Ectodermal cell (in vitro differentiated cells): Measurements from ENCODE around the gene SPC24.
"Not testable (repeated sequence)": the region's sequence is repeated elsewhere in the genome, so short reads cannot be mapped to it uniquely, and the experiment has no call there.

Source experiments
- H3K27ac ChIP-seq: 2 replicates; pipeline ENCODE4 v1.7.0; 2013; ENCODE audit warnings: mild to moderate bottlenecking, low read depth, low read length; ENCODE audit not compliant: insufficient read depth, poor library complexity, severe bottlenecking
- H3K27me3 ChIP-seq: 2 replicates; pipeline ENCODE4 v1.7.0; 2013; ENCODE audit warnings: mild to moderate bottlenecking, low read length; ENCODE audit not compliant: insufficient read depth, control insufficient read depth, poor library complexity, severe bottlenecking
- H3K36me3 ChIP-seq: one replicate; pipeline ENCODE4 v1.7.0; 2013; ENCODE audit warnings: low read length; ENCODE audit not compliant: control insufficient read depth, insufficient read depth
- H3K4me1 ChIP-seq: one replicate; pipeline ENCODE4 v1.7.0; 2013; ENCODE audit warnings: low read length; ENCODE audit not compliant: control insufficient read depth, insufficient read depth
- H3K4me3 ChIP-seq: 2 replicates; pipeline ENCODE4 v1.7.0; 2013; ENCODE audit warnings: low read depth, low read length, control low read depth; ENCODE audit not compliant: insufficient read depth
- H3K9me3 ChIP-seq: 2 replicates; pipeline ENCODE4 v1.7.0; 2013; ENCODE audit warnings: mild to moderate bottlenecking, low read length, moderate library complexity; ENCODE audit not compliant: control insufficient read depth
- WGBS, 2 experiments: methylation state at CpG; one replicate each; pipeline ENCODE4 v1.1.7; 2013; ENCODE audit warnings: missing lambda C conversion rate in 2 of 2; 5-methylcytosine and 5-hydroxymethylcytosine counted together

Gene SPC24

GRCh38 chr19:11111117-11111770 lies 44.3 kb downstream of the SPC24 start:
- H3K4me1 ChIP-seq, result no peaks in the 10 kb centered on the region
- 93 to 97% methylated on average over 15 of the region's 15 CpGs for WGBS, 2 experiments
- no peaks in the 10 kb centered on the region for H3K9me3 ChIP-seq
- H3K36me3 ChIP-seq, result peaks cover 78% of the 10 kb centered on the region
- H3K27ac ChIP-seq, result no peak overlapping the region
- no peak overlapping the region for H3K4me3 ChIP-seq
- no peaks in the 10 kb centered on the region for H3K27me3 ChIP-seq

- no peak overlapping the region for H3K27ac ChIP-seq
- no peak overlapping the region for H3K4me3 ChIP-seq
- H3K9me3 ChIP-seq, result no peaks in the 10 kb centered on the region
- H3K27me3 ChIP-seq, result no peaks in the 10 kb centered on the region
- H3K36me3 ChIP-seq, result peaks cover 75% of the 10 kb centered on the region
- H3K4me1 ChIP-seq, result no peaks in the 10 kb centered on the region
- WGBS, 2 experiments, result 94 to 98% methylated on average over 6 of the region's 6 CpGs
Measured at GRCh38 chr19:11108746-11109145, 46.8 kb downstream of the SPC24 start.

GRCh38 chr19:11106477-11106876 lies 49.1 kb downstream of the SPC24 start:
- H3K36me3 ChIP-seq, result peaks cover 78% of the 10 kb centered on the region
- H3K4me3 ChIP-seq, result no peak overlapping the region
- no peaks in the 10 kb centered on the region for H3K4me1 ChIP-seq
- no peaks in the 10 kb centered on the region for H3K27me3 ChIP-seq
- H3K27ac ChIP-seq, result no peak overlapping the region
- 95 to 96% methylated on average over 13 of the region's 13 CpGs for WGBS, 2 experiments
- H3K9me3 ChIP-seq, result no peaks in the 10 kb centered on the region

GRCh38 chr19:11105014-11105636 lies 50.5 kb downstream of the SPC24 start:
- H3K36me3 ChIP-seq, result peaks cover 79% of the 10 kb centered on the region
- no peak overlapping the region for H3K27ac ChIP-seq
- H3K4me1 ChIP-seq, result no peaks in the 10 kb centered on the region
- H3K9me3 ChIP-seq, result no peaks in the 10 kb centered on the region
- 95 to 96% methylated on average over 36 of the region's 36 CpGs for WGBS, 2 experiments
- H3K27me3 ChIP-seq, result no peaks in the 10 kb centered on the region
- no peak overlapping the region for H3K4me3 ChIP-seq

- H3K27ac ChIP-seq, H3K4me1 ChIP-seq, H3K9me3 ChIP-seq, H3K27me3 ChIP-seq, H3K4me3 ChIP-seq: not testable (repeated sequence)
- H3K36me3 ChIP-seq, result peaks cover 72% of the 10 kb centered on the region
- 92 to 94% methylated on average over 10 of the region's 10 CpGs for WGBS, 2 experiments
Measured at GRCh38 chr19:11103667-11104066, 51.9 kb downstream of the SPC24 start.

- no peaks in the 10 kb centered on the region for H3K4me1 ChIP-seq
- H3K27me3 ChIP-seq, result no peaks in the 10 kb centered on the region
- H3K4me3 ChIP-seq, result no peak overlapping the region
- WGBS, 2 experiments, result 96 to 97% methylated on average over 16 of the region's 16 CpGs
- peaks cover 65% of the 10 kb centered on the region for H3K36me3 ChIP-seq
- no peak overlapping the region for H3K27ac ChIP-seq
- no peaks in the 10 kb centered on the region for H3K9me3 ChIP-seq
Measured at GRCh38 chr19:11102944-11103343, 52.6 kb downstream of the SPC24 start.

- no peak overlapping the region for H3K27ac ChIP-seq
- H3K9me3 ChIP-seq, result no peaks in the 10 kb centered on the region
- no peaks in the 10 kb centered on the region for H3K4me1 ChIP-seq
- no peak overlapping the region for H3K4me3 ChIP-seq
- no peaks in the 10 kb centered on the region for H3K27me3 ChIP-seq
- WGBS, 2 experiments, result 96% methylated on average over 5 of the region's 5 CpGs
- H3K36me3 ChIP-seq, result peaks cover 56% of the 10 kb centered on the region
Measured at GRCh38 chr19:11101057-11101456, 54.5 kb downstream of the SPC24 start.

GRCh38 chr19:11100049-11100448 lies 55.5 kb downstream of the SPC24 start:
- no peaks in the 10 kb centered on the region for H3K27me3 ChIP-seq
- no peak overlapping the region for H3K27ac ChIP-seq
- H3K4me1 ChIP-seq, result no peaks in the 10 kb centered on the region
- H3K4me3 ChIP-seq, result no peak overlapping the region
- H3K9me3 ChIP-seq, result no peaks in the 10 kb centered on the region
- 94 to 96% methylated on average over 12 of the region's 12 CpGs for WGBS, 2 experiments
- peaks cover 60% of the 10 kb centered on the region for H3K36me3 ChIP-seq

GRCh38 chr19:11098861-11099260 lies 56.7 kb downstream of the SPC24 start:
- no peak overlapping the region for H3K4me3 ChIP-seq
- 91% methylated on average over 2 of the region's 3 CpGs; no CpG with 5 or more reads in 1 of the 2 experiments for WGBS, 2 experiments
- no peaks in the 10 kb centered on the region for H3K27me3 ChIP-seq
- H3K9me3 ChIP-seq, result no peaks in the 10 kb centered on the region
- no peak overlapping the region for H3K27ac ChIP-seq
- H3K4me1 ChIP-seq, result no peaks in the 10 kb centered on the region
- H3K36me3 ChIP-seq, result peaks cover 58% of the 10 kb centered on the region

GRCh38 chr19:11098327-11098726 lies 57.3 kb downstream of the SPC24 start:
- Histone ChIP-seq H3K36me3 (peaks cover 53% of the 10 kb centered on the region), H3K4me3 (no peak overlapping the region), H3K27ac (no peak overlapping the region), H3K27me3 (no peaks in the 10 kb centered on the region), H3K9me3 (no peaks in the 10 kb centered on the region), H3K4me1 (no peaks in the 10 kb centered on the region)
- 96 to 98% methylated on average over 1 to 2 of the region's 2 CpGs for WGBS, 2 experiments
